Dendritic cell treated with granulocyte-macrophage colony-stimulating factor and Interleukin-4, amounts not matched to agents 40 ng/mL and 50 ng/mL, for 4 days (primary cell): ENCODE results near the gene COG2.

Source experiments
- H3K27ac Mint-ChIP-seq: one replicate; pipeline ENCODE4 v1.8.0; 2022; ENCODE audit warnings: mild to moderate bottlenecking, mixed read lengths
- H3K27me3 Mint-ChIP-seq: one replicate; pipeline ENCODE4 v1.8.0; 2022; ENCODE audit warnings: mild to moderate bottlenecking, mixed read lengths
- H3K36me3 Mint-ChIP-seq: one replicate; pipeline ENCODE4 v1.8.0; 2022; ENCODE audit warnings: low read depth, mixed read lengths
- H3K4me1 Mint-ChIP-seq: one replicate; pipeline ENCODE4 v1.8.0; 2022; ENCODE audit warnings: low read depth, mixed read lengths
- H3K4me3 Mint-ChIP-seq: one replicate; pipeline ENCODE4 v1.8.0; 2022; ENCODE audit warnings: mild to moderate bottlenecking, moderate library complexity, mixed read lengths
- H3K9me3 Mint-ChIP-seq: one replicate; pipeline ENCODE4 v1.8.0; 2022; ENCODE audit warnings: mixed read lengths
- intact Hi-C: fragments of 100-400 bp; cut with micrococcal nuclease; formaldehyde crosslinking; loops from one replicate; pipeline ENCODE4 v1.15.0; 2022

The COG2 gene

DNA sequence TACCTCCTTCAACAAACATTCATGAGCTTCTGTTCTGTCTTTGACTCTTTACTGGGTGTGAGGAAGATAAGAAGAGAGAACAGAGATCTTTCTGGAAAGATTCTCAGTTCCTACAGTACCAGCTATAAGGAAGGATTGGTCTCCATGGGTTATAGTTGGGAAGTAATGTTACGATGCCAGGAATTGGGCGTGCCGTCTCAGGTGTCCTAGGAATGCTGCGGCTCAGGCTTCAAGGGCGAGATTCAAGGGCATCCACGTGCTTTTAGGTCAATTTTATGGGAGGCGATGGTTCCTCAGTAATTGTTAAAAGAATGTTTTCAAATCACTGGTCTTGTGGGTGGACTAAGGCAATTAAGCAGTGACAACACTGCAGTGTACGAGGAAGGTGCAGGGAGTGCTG is 27.3 kb downstream of the COG2 start:
- Mint-ChIP-seq H3K36me3 (peaks cover 92% of the 10 kb centered on the region), H3K27me3 (no peaks in the 10 kb centered on the region), H3K27ac (no peak overlapping the region)

DNA sequence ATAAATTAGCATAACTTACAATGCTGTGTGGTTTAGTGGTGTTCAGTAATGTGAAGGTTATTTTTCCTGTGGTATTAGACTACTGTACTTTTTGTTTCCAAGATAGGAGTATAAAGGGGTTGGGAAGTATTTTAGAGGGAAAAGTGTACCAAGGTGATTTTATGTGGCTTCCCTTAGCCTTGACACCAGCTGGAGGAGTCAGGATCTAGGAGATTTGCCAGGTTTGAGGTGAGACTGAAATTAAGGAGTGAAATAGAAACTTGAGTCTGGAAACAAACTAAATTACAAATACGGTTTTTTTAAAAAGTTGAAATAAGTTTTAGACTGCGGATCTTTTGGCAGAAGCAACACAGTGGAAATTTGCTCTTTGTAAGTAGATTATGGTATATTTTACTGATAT is 32.3 kb downstream of the COG2 start:
- Mint-ChIP-seq H3K9me3 (no peaks in the 10 kb centered on the region), H3K4me3 (no peak overlapping the region), H3K27me3 (no peaks in the 10 kb centered on the region), H3K4me1 (no peaks in the 10 kb centered on the region), H3K36me3 (peaks cover 94% of the 10 kb centered on the region), H3K27ac (no peak overlapping the region)
- intact Hi-C loops: no loop called here

More for the DNA sequence above, 27.3 kb downstream of the COG2 start:
- Mint-ChIP-seq H3K4me3 (no peak overlapping the region), H3K4me1 (peaks cover 13% of the 10 kb centered on the region), H3K9me3 (no peaks in the 10 kb centered on the region)
- intact Hi-C loops: no loop called here

DNA sequence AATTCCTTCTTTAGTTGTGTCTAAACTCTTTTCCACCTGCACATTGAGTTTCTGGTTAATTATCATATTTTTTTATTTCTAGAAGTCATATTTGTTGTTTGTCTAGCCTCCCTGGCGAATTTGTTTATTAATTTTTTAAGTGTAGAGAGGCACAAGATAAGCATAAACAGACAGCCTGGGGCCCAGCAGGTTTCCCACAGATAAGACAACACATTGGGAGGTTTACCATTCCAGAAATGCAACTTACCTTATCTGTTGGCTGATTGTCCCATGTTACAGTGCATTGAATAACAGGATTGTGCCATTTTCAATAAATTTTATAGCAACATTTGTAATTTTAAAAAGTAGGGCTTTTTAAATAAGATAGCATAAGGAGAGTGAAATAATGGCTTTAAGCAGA is 34.9 kb downstream of the COG2 start:
- Mint-ChIP-seq H3K4me3 (no peak overlapping the region), H3K4me1 (no peaks in the 10 kb centered on the region), H3K9me3 (no peaks in the 10 kb centered on the region), H3K27me3 (no peaks in the 10 kb centered on the region), H3K36me3 (peaks cover 90% of the 10 kb centered on the region), H3K27ac (no peak overlapping the region)
- intact Hi-C loops: no loop called here

GRCh38 chr1:230679192-230679591 is 36.9 kb downstream of the COG2 start:
- Mint-ChIP-seq H3K9me3 (no peaks in the 10 kb centered on the region), H3K4me1 (no peaks in the 10 kb centered on the region)
- intact Hi-C loops: no loop called here

GRCh38 chr1:230679825-230680224 is 37.5 kb downstream of the COG2 start:
- intact Hi-C loops: no loop called here
- H3K27me3 Mint-ChIP-seq: no peaks in the 10 kb centered on the region
- no peak overlapping the region for H3K27ac Mint-ChIP-seq
- H3K4me3 Mint-ChIP-seq: no peak overlapping the region
- no peaks in the 10 kb centered on the region for H3K4me1 Mint-ChIP-seq
- H3K9me3 Mint-ChIP-seq: no peaks in the 10 kb centered on the region
- peaks cover 94% of the 10 kb centered on the region for H3K36me3 Mint-ChIP-seq

More at GRCh38 chr1:230679192-230679591, 36.9 kb downstream of the COG2 start:
- Mint-ChIP-seq H3K36me3 (peaks cover 94% of the 10 kb centered on the region), H3K4me3 (no peak overlapping the region), H3K27ac (no peak overlapping the region), H3K27me3 (no peaks in the 10 kb centered on the region)

- H3K9me3 Mint-ChIP-seq: no peaks in the 10 kb centered on the region
Measured at GRCh38 chr1:230680300-230681025, 38.2 kb downstream of the COG2 start.

DNA sequence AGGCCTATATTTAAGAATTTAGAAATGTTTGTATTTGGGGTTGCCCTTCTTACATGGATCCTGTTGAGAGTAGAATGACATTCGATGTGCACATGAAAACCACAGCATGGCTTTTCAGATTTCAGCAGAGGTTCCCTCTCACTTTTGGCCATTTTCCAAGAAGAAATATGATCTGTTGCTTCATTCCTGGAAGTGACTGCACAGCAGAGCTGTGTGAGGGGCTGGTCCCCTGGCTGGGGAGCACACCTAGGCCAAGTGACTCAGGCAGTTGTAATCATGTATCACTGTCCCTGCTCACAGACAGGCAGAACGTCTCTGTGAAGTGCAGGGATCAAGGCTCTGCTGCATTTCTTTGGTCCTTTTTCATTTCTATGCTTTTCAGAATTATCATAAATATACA is 39.3 kb downstream of the COG2 start:
- H3K4me3 Mint-ChIP-seq: no peak overlapping the region
- no peaks in the 10 kb centered on the region for H3K4me1 Mint-ChIP-seq
- peaks cover 95% of the 10 kb centered on the region for H3K36me3 Mint-ChIP-seq
- H3K9me3 Mint-ChIP-seq: no peaks in the 10 kb centered on the region
- H3K27me3 Mint-ChIP-seq: no peaks in the 10 kb centered on the region
- H3K27ac Mint-ChIP-seq: no peak overlapping the region
- intact Hi-C loops: no loop called here

More at GRCh38 chr1:230680300-230681025, 38.2 kb downstream of the COG2 start:
- H3K27me3 Mint-ChIP-seq: no peaks in the 10 kb centered on the region
- no peak overlapping the region for H3K4me3 Mint-ChIP-seq
- peaks cover 95% of the 10 kb centered on the region for H3K36me3 Mint-ChIP-seq
- H3K4me1 Mint-ChIP-seq: no peaks in the 10 kb centered on the region
- H3K27ac Mint-ChIP-seq: no peak overlapping the region
- intact Hi-C loops: no loop called here

DNA sequence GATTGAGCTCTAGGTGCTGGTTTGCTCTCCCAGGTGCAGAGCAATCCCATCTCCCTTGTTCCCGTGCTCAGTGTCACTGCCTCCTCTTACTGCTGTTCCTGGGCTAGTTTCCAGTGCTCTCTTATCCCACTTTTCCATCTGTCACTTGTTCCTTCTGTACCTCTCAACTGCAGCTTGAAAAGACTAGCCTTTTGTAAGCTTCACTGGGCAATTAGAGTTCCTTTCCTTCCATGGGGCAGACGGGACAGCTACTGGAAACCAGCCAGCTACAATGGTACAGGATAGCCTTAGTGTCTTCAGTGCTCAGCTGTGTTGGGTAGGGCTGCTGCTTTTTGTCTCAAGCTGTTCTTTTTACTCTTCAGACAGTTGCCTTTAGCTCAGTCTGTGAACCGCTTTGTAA is 40.0 kb downstream of the COG2 start:
- H3K36me3 Mint-ChIP-seq: peaks cover 95% of the 10 kb centered on the region
- intact Hi-C loops: no loop called here
- no peaks in the 10 kb centered on the region for H3K4me1 Mint-ChIP-seq
- no peak overlapping the region for H3K4me3 Mint-ChIP-seq
- H3K27me3 Mint-ChIP-seq: no peaks in the 10 kb centered on the region
- no peaks in the 10 kb centered on the region for H3K9me3 Mint-ChIP-seq
- no peak overlapping the region for H3K27ac Mint-ChIP-seq

GRCh38 chr1:230682882-230683610 is 40.8 kb downstream of the COG2 start:
- H3K27me3 Mint-ChIP-seq: no peaks in the 10 kb centered on the region
- H3K36me3 Mint-ChIP-seq: peaks cover 94% of the 10 kb centered on the region
- H3K9me3 Mint-ChIP-seq: no peaks in the 10 kb centered on the region
- intact Hi-C loops: no loop called here
- no peak overlapping the region for H3K4me3 Mint-ChIP-seq
- H3K27ac Mint-ChIP-seq: no peak overlapping the region
- H3K4me1 Mint-ChIP-seq: no peaks in the 10 kb centered on the region

DNA sequence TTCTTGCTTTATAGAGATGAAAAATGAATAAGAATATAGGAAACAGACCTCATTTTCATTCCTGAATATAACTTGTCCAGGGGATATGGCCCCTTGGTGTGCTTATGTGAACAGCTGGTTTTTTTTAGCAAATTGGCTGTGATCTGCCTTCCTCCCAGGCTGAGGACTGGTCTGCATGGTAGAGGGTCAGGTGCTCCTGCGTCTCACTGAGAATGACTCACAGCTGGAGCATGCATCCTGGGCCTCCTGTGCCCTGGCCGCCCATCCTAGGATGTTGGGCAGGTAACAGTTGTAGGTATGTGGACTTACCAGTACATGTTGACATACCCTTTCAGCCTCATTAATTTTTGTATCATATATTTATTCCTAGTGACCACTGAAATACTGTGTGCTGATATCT is 41.9 kb downstream of the COG2 start:
- intact Hi-C loops: no loop called here
- no peaks in the 10 kb centered on the region for H3K27me3 Mint-ChIP-seq
- no peaks in the 10 kb centered on the region for H3K9me3 Mint-ChIP-seq
- peaks cover 94% of the 10 kb centered on the region for H3K36me3 Mint-ChIP-seq
- H3K27ac Mint-ChIP-seq: no peak overlapping the region
- no peaks in the 10 kb centered on the region for H3K4me1 Mint-ChIP-seq
- no peak overlapping the region for H3K4me3 Mint-ChIP-seq

DNA sequence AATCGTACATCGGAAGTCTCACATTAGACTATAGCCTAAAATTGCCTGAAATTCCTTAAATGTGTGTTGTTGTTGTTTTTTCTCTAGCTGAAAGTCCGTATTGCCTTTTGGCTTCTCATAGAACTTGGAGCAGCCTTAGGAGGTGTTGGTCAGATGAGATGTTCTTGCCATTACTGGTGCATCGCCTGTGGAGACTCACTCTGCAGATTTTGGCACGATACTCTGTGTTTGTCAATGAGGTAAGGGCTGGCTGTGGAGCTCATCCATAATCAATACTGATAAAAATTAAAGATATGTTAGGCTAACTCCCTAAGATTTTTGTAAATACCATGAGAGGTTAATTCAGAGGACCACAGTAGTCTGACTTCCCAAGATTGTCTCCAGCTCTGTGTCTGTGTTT is 42.7 kb downstream of the COG2 start:
- no peaks in the 10 kb centered on the region for H3K9me3 Mint-ChIP-seq
- intact Hi-C loops: no loop called here
- no peaks in the 10 kb centered on the region for H3K27me3 Mint-ChIP-seq
- H3K4me3 Mint-ChIP-seq: no peak overlapping the region
- no peaks in the 10 kb centered on the region for H3K4me1 Mint-ChIP-seq
- no peak overlapping the region for H3K27ac Mint-ChIP-seq
- peaks cover 94% of the 10 kb centered on the region for H3K36me3 Mint-ChIP-seq

- Mint-ChIP-seq H3K27ac (no peak overlapping the region), H3K4me3 (no peak overlapping the region), H3K9me3 (no peaks in the 10 kb centered on the region), H3K36me3 (peaks cover 97% of the 10 kb centered on the region), H3K27me3 (no peaks in the 10 kb centered on the region), H3K4me1 (no peaks in the 10 kb centered on the region)
- intact Hi-C loops: no loop called here
Measured at GRCh38 chr1:230686747-230687146, 44.5 kb downstream of the COG2 start.

DNA sequence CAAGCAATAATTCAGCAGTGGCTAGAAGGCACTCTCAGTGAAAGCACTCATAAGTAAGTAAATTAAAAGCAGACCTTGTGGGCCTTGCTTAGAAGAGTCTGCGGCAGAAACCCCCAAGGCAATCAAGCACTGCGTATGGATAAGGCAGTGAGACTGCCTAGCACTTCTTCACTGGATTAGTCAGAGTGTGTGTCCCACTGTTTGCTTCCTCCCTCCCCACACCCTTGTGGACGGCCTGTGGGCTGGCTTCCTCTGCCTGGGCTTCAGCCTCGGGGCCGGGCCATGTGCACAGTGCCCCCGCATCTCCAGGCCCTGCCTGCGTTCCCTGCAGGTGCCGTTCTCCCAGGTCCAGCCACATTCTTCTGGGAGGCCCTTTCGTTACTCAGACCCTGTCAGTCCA is 47.8 kb downstream of the COG2 start:
- Mint-ChIP-seq H3K4me3 (no peak overlapping the region), H3K4me1 (no peaks in the 10 kb centered on the region), H3K27ac (no peak overlapping the region), H3K36me3 (peaks cover 93% of the 10 kb centered on the region), H3K27me3 (no peaks in the 10 kb centered on the region), H3K9me3 (no peaks in the 10 kb centered on the region)
- intact Hi-C loops: no loop called here

GRCh38 chr1:230691615-230692014 is 49.3 kb downstream of the COG2 start:
- Mint-ChIP-seq H3K27me3 (no peaks in the 10 kb centered on the region), H3K36me3 (peaks cover 78% of the 10 kb centered on the region), H3K27ac (no peak overlapping the region), H3K9me3 (no peaks in the 10 kb centered on the region), H3K4me1 (no peaks in the 10 kb centered on the region), H3K4me3 (no peak overlapping the region)
- intact Hi-C loops: no loop called here
